Measurements from ENCODE around the gene SCN10A. TPM values are rescaled to one million over a fixed set of nuclear protein-coding genes. Genes with fewer than 3 reads are reported as not detected.
A peak's percentile ranks its signal among the peaks of the same experiment; 100 is the strongest.

The SCN10A gene
- total RNA-seq = not detected

GRCh38 chr3:38816026-38816425 is at the start of gene SCN10A:
SCN10A (minus strand) TSS chr3:38816217; CDS start chr3:38794010, 22,207 bp downstream.
- ChIA-PET CTCF (no interaction called here), POLR2A (no interaction called here)

GRCh38 chr3:38853011-38853410 is 37.0 kb upstream of the SCN10A start:
- H3K27me3 Mint-ChIP-seq = peaks cover 14% of the 10 kb centered on the region
- ChIA-PET POLR2A (no interaction called here), CTCF (no interaction called here)
- no peaks in the 10 kb centered on the region for H3K4me1 Mint-ChIP-seq
- no peak overlapping the region for H3K27ac Mint-ChIP-seq
- H3K4me3 Mint-ChIP-seq = no peak overlapping the region
- no peak for DNase-seq
- H3K36me3 Mint-ChIP-seq (ENCODE audit: low read depth) = no peaks in the 10 kb centered on the region
- H3K9me3 Mint-ChIP-seq = peaks cover 2% of the 10 kb centered on the region

More at GRCh38 chr3:38816026-38816425, at the start of gene SCN10A:
- Mint-ChIP-seq H3K27me3 (no peaks in the 10 kb centered on the region), H3K36me3 (ENCODE audit: low read depth) (no peaks in the 10 kb centered on the region), H3K4me3 (no peak within 1 kb of the TSS), H3K27ac (no peak within 1 kb of the TSS), H3K4me1 (no peaks in the 10 kb centered on the region), H3K9me3 (no peaks in the 10 kb centered on the region)
- no peak for DNase-seq

GRCh38 chr3:38843898-38844297 is 27.9 kb upstream of the SCN10A start:
- no peaks in the 10 kb centered on the region for H3K36me3 Mint-ChIP-seq (ENCODE audit: low read depth)
- no peaks in the 10 kb centered on the region for H3K4me1 Mint-ChIP-seq
- POLR2A ChIA-PET = no interaction called here
- no peak overlapping the region for H3K27ac Mint-ChIP-seq
- DNase-seq = no peak
- CTCF ChIA-PET = interaction anchor here (0.8 to 1.4 kb wide), 3 partner anchors 9 to 322 kb away, joined by 3 to 5 read pairs (median 4); no protein-coding TSS in a partner anchor
- H3K4me3 Mint-ChIP-seq = no peak overlapping the region
- no peaks in the 10 kb centered on the region for H3K9me3 Mint-ChIP-seq
- peaks cover 27% of the 10 kb centered on the region for H3K27me3 Mint-ChIP-seq

- no peak for DNase-seq
- Mint-ChIP-seq H3K27me3 (peaks cover 33% of the 10 kb centered on the region), H3K9me3 (no peaks in the 10 kb centered on the region), H3K4me1 (no peaks in the 10 kb centered on the region), H3K4me3 (no peak overlapping the region), H3K27ac (no peak overlapping the region), H3K36me3 (ENCODE audit: low read depth) (no peaks in the 10 kb centered on the region)
- ChIA-PET CTCF (no interaction called here), POLR2A (no interaction called here)
Measured at GRCh38 chr3:38842266-38842965, 26.4 kb upstream of the SCN10A start.

- POLR2A ChIA-PET = no interaction called here
- H3K4me3 Mint-ChIP-seq = no peak overlapping the region
- no peaks in the 10 kb centered on the region for H3K36me3 Mint-ChIP-seq (ENCODE audit: low read depth)
- H3K27ac Mint-ChIP-seq = no peak overlapping the region
- H3K4me1 Mint-ChIP-seq = no peaks in the 10 kb centered on the region
- H3K27me3 Mint-ChIP-seq = peaks cover 33% of the 10 kb centered on the region
- CTCF ChIA-PET = no interaction called here
- DNase-seq = no peak
- H3K9me3 Mint-ChIP-seq = no peaks in the 10 kb centered on the region
Measured at GRCh38 chr3:38840987-38841386, 25.0 kb upstream of the SCN10A start.

- DNase-seq = no peak
- no peak overlapping the region for H3K27ac Mint-ChIP-seq
- H3K27me3 Mint-ChIP-seq = peaks cover 19% of the 10 kb centered on the region
- H3K4me1 Mint-ChIP-seq = peaks cover 14% of the 10 kb centered on the region
- POLR2A ChIA-PET = no interaction called here
- CTCF ChIA-PET = no interaction called here
- H3K9me3 Mint-ChIP-seq = no peaks in the 10 kb centered on the region
- no peak overlapping the region for H3K4me3 Mint-ChIP-seq
- no peaks in the 10 kb centered on the region for H3K36me3 Mint-ChIP-seq (ENCODE audit: low read depth)
Measured at GRCh38 chr3:38837358-38837757, 21.3 kb upstream of the SCN10A start.

GRCh38 chr3:38836561-38836960 is 20.5 kb upstream of the SCN10A start:
- DNase-seq = no peak
- no peaks in the 10 kb centered on the region for H3K36me3 Mint-ChIP-seq (ENCODE audit: low read depth)
- POLR2A ChIA-PET = no interaction called here
- CTCF ChIA-PET = no interaction called here
- peaks cover 14% of the 10 kb centered on the region for H3K4me1 Mint-ChIP-seq
- peaks cover 15% of the 10 kb centered on the region for H3K27me3 Mint-ChIP-seq
- H3K27ac Mint-ChIP-seq = no peak overlapping the region
- no peak overlapping the region for H3K4me3 Mint-ChIP-seq
- H3K9me3 Mint-ChIP-seq = no peaks in the 10 kb centered on the region

- peaks cover 14% of the 10 kb centered on the region for H3K27me3 Mint-ChIP-seq
- ChIA-PET CTCF (no interaction called here), POLR2A (no interaction called here)
- no peak overlapping the region for H3K4me3 Mint-ChIP-seq
- no peak overlapping the region for H3K27ac Mint-ChIP-seq
- no peaks in the 10 kb centered on the region for H3K36me3 Mint-ChIP-seq (ENCODE audit: low read depth)
- no peak for DNase-seq
- H3K9me3 Mint-ChIP-seq = no peaks in the 10 kb centered on the region
- peaks cover 14% of the 10 kb centered on the region for H3K4me1 Mint-ChIP-seq
Measured at GRCh38 chr3:38835939-38836338, 19.9 kb upstream of the SCN10A start.

GRCh38 chr3:38834717-38835116 is 18.7 kb upstream of the SCN10A start:
- Mint-ChIP-seq H3K27me3 (peaks cover 12% of the 10 kb centered on the region), H3K27ac (peak overlapping the region; percentile 75), H3K4me1 (peaks cover 14% of the 10 kb centered on the region), H3K9me3 (no peaks in the 10 kb centered on the region), H3K36me3 (ENCODE audit: low read depth) (no peaks in the 10 kb centered on the region), H3K4me3 (no peak overlapping the region)
- POLR2A ChIA-PET = no interaction called here
- CTCF ChIA-PET = interaction anchor here (1.2 to 1.3 kb wide), 2 partner anchors 9 to 14 kb away, joined by 3 to 4 read pairs; no protein-coding TSS in a partner anchor
- DNase-seq = no peak

GRCh38 chr3:38834110-38834509 is 18.1 kb upstream of the SCN10A start:
- H3K36me3 Mint-ChIP-seq (ENCODE audit: low read depth) = no peaks in the 10 kb centered on the region
- peak overlapping the region; percentile 75 for H3K27ac Mint-ChIP-seq
- peaks cover 14% of the 10 kb centered on the region for H3K4me1 Mint-ChIP-seq
- no peak overlapping the region for H3K4me3 Mint-ChIP-seq
- ChIA-PET CTCF (interaction anchor here (1.2 to 1.3 kb wide), 2 partner anchors 10 to 15 kb away, joined by 3 to 4 read pairs; no protein-coding TSS in a partner anchor), POLR2A (no interaction called here)
- H3K27me3 Mint-ChIP-seq = peaks cover 10% of the 10 kb centered on the region
- peak; percentile 13 for DNase-seq
- no peaks in the 10 kb centered on the region for H3K9me3 Mint-ChIP-seq

- H3K9me3 Mint-ChIP-seq = no peaks in the 10 kb centered on the region
- ChIA-PET POLR2A (no interaction called here), CTCF (no interaction called here)
- no peaks in the 10 kb centered on the region for H3K36me3 Mint-ChIP-seq (ENCODE audit: low read depth)
- peaks cover 9% of the 10 kb centered on the region for H3K4me1 Mint-ChIP-seq
- DNase-seq = no peak
- H3K27ac Mint-ChIP-seq = no peak overlapping the region
- peaks cover 2% of the 10 kb centered on the region for H3K27me3 Mint-ChIP-seq
- no peak overlapping the region for H3K4me3 Mint-ChIP-seq
Measured at GRCh38 chr3:38829404-38829803, 13.4 kb upstream of the SCN10A start.

- DNase-seq = no peak
- POLR2A ChIA-PET = no interaction called here
- H3K9me3 Mint-ChIP-seq = no peaks in the 10 kb centered on the region
- CTCF ChIA-PET = interaction anchor here (0.6 kb wide), 1 partner anchor 43 kb away, joined by 3 read pairs; no protein-coding TSS in a partner anchor
- no peak overlapping the region for H3K4me3 Mint-ChIP-seq
- H3K4me1 Mint-ChIP-seq = peaks cover 5% of the 10 kb centered on the region
- peaks cover 2% of the 10 kb centered on the region for H3K27me3 Mint-ChIP-seq
- H3K27ac Mint-ChIP-seq = no peak overlapping the region
- no peaks in the 10 kb centered on the region for H3K36me3 Mint-ChIP-seq (ENCODE audit: low read depth)
Measured at GRCh38 chr3:38828681-38829080, 12.7 kb upstream of the SCN10A start.

- Mint-ChIP-seq H3K4me1 (no peaks in the 10 kb centered on the region), H3K4me3 (no peak overlapping the region), H3K27me3 (peaks cover 2% of the 10 kb centered on the region), H3K27ac (no peak overlapping the region), H3K36me3 (ENCODE audit: low read depth) (no peaks in the 10 kb centered on the region), H3K9me3 (no peaks in the 10 kb centered on the region)
- DNase-seq = no peak
- ChIA-PET POLR2A (no interaction called here), CTCF (interaction anchor here (0.7 to 1.3 kb wide), 3 partner anchors 11 to 78 kb away, joined by 3 to 5 read pairs (median 3); no protein-coding TSS in a partner anchor)
Measured at GRCh38 chr3:38827791-38828190, 11.8 kb upstream of the SCN10A start.

- Mint-ChIP-seq H3K9me3 (no peaks in the 10 kb centered on the region), H3K36me3 (ENCODE audit: low read depth) (no peaks in the 10 kb centered on the region), H3K4me3 (no peak overlapping the region), H3K4me1 (no peaks in the 10 kb centered on the region), H3K27me3 (peaks cover 2% of the 10 kb centered on the region), H3K27ac (no peak overlapping the region)
- ChIA-PET CTCF (no interaction called here), POLR2A (no interaction called here)
- no peak for DNase-seq
Measured at GRCh38 chr3:38826001-38826400, 10.0 kb upstream of the SCN10A start.

Data from activated CD4-positive, alpha-beta T cell treated with anti-CD3 and anti-CD28 coated beads, Interleukin-2, amount 10 ng/mL, durations not matched to agents 7 days and 5 days (primary cell).